Measurements from ENCODE around the gene CIITA. TPM values are rescaled to one million over a fixed set of nuclear protein-coding genes. Genes with fewer than 3 reads are reported as not detected.

CIITA gene
- total and polyA plus RNA-seq, 9 of the 15 experiments (the other 6 are each of a cell fraction or from before 2014, with no cell fraction given): 0.01 to 0.20 (median 0.11) TPM; not detected in 4

- TF ChIP-seq SAP30 (IDR thresholded peaks at IDR 0.05; ENCODE audit: borderline replicate concordance, insufficient read depth, low read depth, low read length, poor library complexity, severe bottlenecking) (no peak), GATAD2B (IDR thresholded peaks at IDR 0.05; ENCODE audit: borderline replicate concordance) (no peak), RFX7 (CRISPR knock-in tag; IDR thresholded peaks at IDR 0.05) (no peak), ARID2 (IDR thresholded peaks at IDR 0.05) (no peak), ZNF707 (CRISPR knock-in tag; conservative IDR thresholded peaks at IDR 0.05) (no peak), ETS2 (tag; IDR thresholded peaks at IDR 0.05; ENCODE audit: borderline replicate concordance, poor library complexity, severe bottlenecking) (no peak), RAD21 (CRISPR knock-in tag; conservative IDR thresholded peaks at IDR 0.05 in 1 of 2, IDR thresholded peaks at IDR 0.05 in 1 of 2) (no peak)
Measured at GRCh38 chr16:10840703-10841102, 36.3 kb upstream of the CIITA start (continued).

- no peaks in the 10 kb centered on the region for H3K9me1 ChIP-seq (ENCODE audit: control insufficient read depth, insufficient read depth, low read length)
- no peaks in the 10 kb centered on the region for H3K4me1 ChIP-seq (replicated peaks in 1 of 2; ENCODE audit: control insufficient read depth in 2 of 2, insufficient read depth in 2 of 2, low read length in 2 of 2)
- intact Hi-C loops (cut with micrococcal nuclease): no loop called here
- FAIRE-seq (no peak), ATAC-seq (no peak), DNase-seq (ENCODE audit: extremely low read depth in 1 of 4, low spot score in 3 of 4) (no peak)
- H3K4me2 ChIP-seq (ENCODE audit: insufficient read depth, low read length): no peak overlapping the region
- BruUV-seq (replicated peaks): no TSS peak
- no peaks in the 10 kb centered on the region for H3K79me2 ChIP-seq (ENCODE audit: control insufficient read depth, insufficient read depth, low read length)
- H3K9ac ChIP-seq (ENCODE audit: insufficient read depth in 1 of 2, low read depth in 2 of 2, low read length in 2 of 2): no peak overlapping the region
- no peak for TF ChIP-seq NCOA6 (IDR thresholded peaks at IDR 0.05)
- TF ChIP-seq MTF1 (CRISPR knock-in tag; IDR thresholded peaks at IDR 0.05; ENCODE audit: borderline replicate concordance): no peak
- no peak for TF ChIP-seq HMG20A (CRISPR knock-in tag; conservative IDR thresholded peaks at IDR 0.05)
- no peak for TF ChIP-seq ARID3A (IDR thresholded peaks at IDR 0.05; ENCODE audit: borderline replicate concordance, low read depth, low read length)
- TF ChIP-seq CBX8 (IDR thresholded peaks at IDR 0.05; ENCODE audit: borderline replicate concordance, extremely low read depth, low read depth, low read length, poor library complexity, severe bottlenecking): peak; percentile 94
- TF ChIP-seq ZNF121 (CRISPR knock-in tag; conservative IDR thresholded peaks at IDR 0.05): peak; percentile 69; the same call in 1 of the 2 replicates
- TF ChIP-seq HNRNPUL1 (IDR thresholded peaks at IDR 0.05; ENCODE audit: low read length): no peak
- no peak for TF ChIP-seq ZEB2 (IDR thresholded peaks at IDR 0.05)
- TF ChIP-seq CBX2 (IDR thresholded peaks at IDR 0.05; ENCODE audit: insufficient read depth, low read length, poor library complexity, severe bottlenecking): peak; percentile 53
- TF ChIP-seq RNF2 (IDR thresholded peaks at IDR 0.05): peak; percentile 71; the same call in 1 of the 2 replicates
- TF ChIP-seq ZBTB7A (IDR thresholded peaks at IDR 0.05; ENCODE audit: borderline replicate concordance, control insufficient read depth, low read depth, low read length): no peak
- H2AFZ ChIP-seq (ENCODE audit: low read depth, low read length): no peak overlapping the region
- H3K27me3 ChIP-seq (ENCODE audit: control insufficient read depth in 2 of 2, insufficient read depth in 2 of 2, low read length in 2 of 2): peaks cover 39 to 52% of the 10 kb centered on the region in 2 experiments
- H3K27ac ChIP-seq (ENCODE audit: extremely low read depth, low read depth, low read length): no peak overlapping the region
- no peak overlapping the region for H3K4me3 ChIP-seq
- H3K36me3 ChIP-seq (ENCODE audit: control insufficient read depth, insufficient read depth, low read length): no peaks in the 10 kb centered on the region
- WGBS (ENCODE audit: insufficient coverage, low coverage, missing lambda C conversion rate): 21% methylated on average over 14 of the region's 14 CpGs
- in situ Hi-C loops (cut with MboI): no loop called here
- no peaks in the 10 kb centered on the region for H3K9me3 ChIP-seq (replicated peaks; ENCODE audit: control insufficient read depth, insufficient read depth, low read depth, low read length)
- H4K20me1 ChIP-seq (replicated peaks; ENCODE audit: control insufficient read depth, insufficient read depth, low read length): no peaks in the 10 kb centered on the region
- ChIA-PET CTCF (ENCODE audit: low intra/inter-chr PET ratio) (no interaction called here), POLR2A (interaction anchor here (0.8 kb wide), 1 partner anchor 312 kb away, joined by 3 read pairs; no protein-coding TSS in a partner anchor)
Measured at GRCh38 chr16:10846213-10846998, 30.6 kb upstream of the CIITA start.
